ENCODE data around the gene NOP58.

DNA sequence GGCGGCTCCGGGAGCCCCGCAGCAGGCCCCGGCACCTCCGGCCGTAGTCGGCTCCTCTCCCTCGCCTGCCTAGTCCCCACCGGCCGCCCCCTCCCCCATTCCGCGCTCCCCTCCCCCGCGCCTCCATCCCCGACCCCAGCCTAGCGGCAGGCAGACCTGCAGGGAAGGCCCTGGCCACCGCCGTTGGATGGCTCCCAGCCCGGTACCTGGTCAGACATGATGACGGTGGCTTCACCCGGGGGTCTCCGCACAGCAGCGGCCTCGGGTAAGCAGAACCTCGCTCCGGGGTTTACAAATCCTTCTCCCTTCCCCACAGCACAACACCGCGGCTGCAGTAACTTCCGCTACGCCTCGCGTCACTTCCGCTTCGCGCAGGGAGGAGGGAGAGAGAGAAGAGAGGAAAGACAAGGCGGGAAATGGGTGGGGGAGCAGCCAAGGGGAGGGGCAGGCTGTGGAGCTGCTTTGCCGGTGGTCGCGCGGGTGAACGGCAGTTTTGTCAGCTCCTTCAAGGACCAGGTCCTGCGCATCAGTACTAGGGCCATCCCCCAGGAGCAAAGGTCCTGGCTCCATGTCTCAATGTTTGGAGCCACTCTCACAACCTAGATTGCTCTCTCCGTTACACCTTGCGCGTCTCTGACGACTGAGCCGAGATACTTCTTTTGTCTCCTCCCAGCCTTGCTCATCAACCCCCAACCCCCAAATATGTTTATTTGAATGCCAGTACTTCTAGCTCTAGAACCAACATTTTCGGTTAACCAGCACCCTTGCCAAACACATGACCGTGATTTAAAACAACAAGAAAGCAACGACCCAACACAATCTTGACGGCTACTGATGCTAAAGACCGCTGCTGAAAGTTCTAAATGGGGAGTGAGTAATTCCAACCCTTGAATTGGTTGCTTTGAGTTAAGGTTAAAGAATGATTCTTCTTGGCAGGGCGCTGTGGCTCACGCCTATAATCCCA lies 27.0 kb upstream of the NOP58 start, which contains the start of gene SUMO1:
- TF ChIP-seq, protein P1, sequence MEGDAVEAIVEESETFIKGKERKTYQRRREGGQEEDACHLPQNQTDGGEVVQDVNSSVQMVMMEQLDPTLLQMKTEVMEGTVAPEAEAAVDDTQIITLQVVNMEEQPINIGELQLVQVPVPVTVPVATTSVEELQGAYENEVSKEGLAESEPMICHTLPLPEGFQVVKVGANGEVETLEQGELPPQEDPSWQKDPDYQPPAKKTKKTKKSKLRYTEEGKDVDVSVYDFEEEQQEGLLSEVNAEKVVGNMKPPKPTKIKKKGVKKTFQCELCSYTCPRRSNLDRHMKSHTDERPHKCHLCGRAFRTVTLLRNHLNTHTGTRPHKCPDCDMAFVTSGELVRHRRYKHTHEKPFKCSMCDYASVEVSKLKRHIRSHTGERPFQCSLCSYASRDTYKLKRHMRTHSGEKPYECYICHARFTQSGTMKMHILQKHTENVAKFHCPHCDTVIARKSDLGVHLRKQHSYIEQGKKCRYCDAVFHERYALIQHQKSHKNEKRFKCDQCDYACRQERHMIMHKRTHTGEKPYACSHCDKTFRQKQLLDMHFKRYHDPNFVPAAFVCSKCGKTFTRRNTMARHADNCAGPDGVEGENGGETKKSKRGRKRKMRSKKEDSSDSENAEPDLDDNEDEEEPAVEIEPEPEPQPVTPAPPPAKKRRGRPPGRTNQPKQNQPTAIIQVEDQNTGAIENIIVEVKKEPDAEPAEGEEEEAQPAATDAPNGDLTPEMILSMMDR (IDR thresholded peaks at IDR 0.05), result no peak
- TF ChIP-seq EP300 (IDR thresholded peaks at IDR 0.05; ENCODE audit: low read depth), result no peak
